NCI-H510A treated with DMSO at 0.1 percent for 48 hours (cell line): Measurements from ENCODE around the gene AJAP1.

Source experiments
- DNase-seq: peaks from one replicate; lab custom pipeline; 2025; lab: John Stamatoyannopoulos, UW

Gene AJAP1

GRCh38 chr1:4631321-4631720, 23.1 kb upstream of the AJAP1 start:
- DNase-seq, result no peak

GRCh38 chr1:4633346-4633745, 21.1 kb upstream of the AJAP1 start:
- DNase-seq, result no peak

GRCh38 chr1:4634156-4634792, 20.1 kb upstream of the AJAP1 start:
- no peak for DNase-seq

- DNase-seq, result no peak
These were observed 19.5 kb upstream of the AJAP1 start for GRCh38 chr1:4634793-4635406.

- DNase-seq, result no peak
These were observed 18.2 kb upstream of the AJAP1 start for GRCh38 chr1:4636186-4636585.

GRCh38 chr1:4636644-4637380, 17.6 kb upstream of the AJAP1 start:
- DNase-seq, result no peak

- no peak for DNase-seq
These were observed 16.6 kb upstream of the AJAP1 start for GRCh38 chr1:4637616-4638344.

GRCh38 chr1:4638345-4638729, 16.1 kb upstream of the AJAP1 start:
- no peak for DNase-seq

GRCh38 chr1:4640931-4641330, 13.5 kb upstream of the AJAP1 start:
- no peak for DNase-seq

- DNase-seq, result no peak
These were observed 7.0 kb upstream of the AJAP1 start for GRCh38 chr1:4647391-4647790.

- DNase-seq, result no peak
These were observed 5.8 kb upstream of the AJAP1 start for GRCh38 chr1:4648657-4649056.

GRCh38 chr1:4650481-4650880, 3.9 kb upstream of the AJAP1 start:
- DNase-seq, result no peak

- no peak for DNase-seq
These were observed 3.4 kb upstream of the AJAP1 start for GRCh38 chr1:4650981-4651380.

GRCh38 chr1:4652631-4653327, 1.6 kb upstream of the AJAP1 start:
- peak; percentile 39 for DNase-seq

GRCh38 chr1:4653328-4653660, 1.1 kb upstream of the AJAP1 start:
- no peak for DNase-seq

- DNase-seq, result no peak
These were observed 610 bp downstream of the AJAP1 start for GRCh38 chr1:4654764-4655673.

- peak; percentile 46 for DNase-seq
These were observed 1.5 kb downstream of the AJAP1 start for GRCh38 chr1:4655674-4656532.

- no peak for DNase-seq
These were observed 2.2 kb downstream of the AJAP1 start for GRCh38 chr1:4656533-4657140.

GRCh38 chr1:4657244-4657789, 2.9 kb downstream of the AJAP1 start:
- DNase-seq, result no peak
